GM19324 (cell line): ENCODE data around the gene C12orf42.

ENCODE experiments used
- ATAC-seq: cut with Tn5 transposase; IDR thresholded peaks from one replicate; pipeline ENCODE4 v1.9.1; 2021; ENCODE audit warnings: mild to moderate bottlenecking, moderate library complexity; ENCODE audit not compliant: unreplicated experiment, low FRiP score

Gene C12orf42

DNA sequence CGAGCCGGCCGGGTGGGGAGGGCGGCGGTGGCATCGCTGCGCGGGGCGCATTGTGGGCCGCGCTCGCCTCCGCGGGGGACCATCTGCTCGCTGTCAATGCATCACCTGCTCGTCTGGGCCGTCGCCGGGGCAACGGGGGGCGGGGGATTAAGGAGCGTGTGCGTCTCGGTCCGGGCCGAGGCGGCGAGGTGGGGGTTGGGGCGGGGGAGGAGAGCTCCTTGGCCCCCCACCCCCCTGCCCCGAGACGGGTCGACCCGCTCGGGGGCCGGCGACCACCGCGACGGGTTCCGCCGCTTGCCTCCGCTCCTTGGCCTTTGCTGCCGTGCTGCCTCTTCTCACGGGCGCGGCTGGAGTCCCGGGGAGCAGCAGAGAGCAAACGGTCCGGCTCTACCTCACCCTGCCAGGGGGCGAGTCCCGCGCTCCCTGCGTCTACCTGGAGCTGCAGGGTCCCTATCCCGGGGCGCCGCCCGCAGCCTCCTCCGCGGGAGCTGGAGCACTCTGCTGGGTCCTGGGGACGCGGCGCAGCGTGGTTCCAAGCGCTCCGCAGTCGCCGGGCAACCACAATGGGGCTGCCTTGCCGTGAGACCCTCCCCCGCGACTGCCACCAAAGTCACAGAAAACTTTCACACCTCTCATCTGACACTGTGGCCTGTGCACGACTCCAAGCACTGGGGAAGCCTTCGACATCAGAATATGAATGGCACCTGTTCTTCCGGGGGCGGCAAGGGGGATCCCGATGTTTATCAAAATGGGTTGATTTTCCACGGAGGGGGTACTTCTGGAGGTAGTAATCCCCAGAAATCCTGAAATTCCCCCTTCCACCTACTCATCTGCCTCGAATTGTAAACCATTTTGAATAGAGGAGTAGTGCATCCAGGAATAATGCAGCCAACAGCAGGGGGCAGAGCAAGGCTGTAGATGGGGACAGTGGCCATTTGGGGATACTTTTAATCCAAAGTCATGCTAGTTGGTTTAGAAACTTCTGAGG is at the start of gene C12orf42:
Gene C12orf42 (minus strand): TSS at position 500 of the 988 bp plus-strand sequence. CDS start 17,542 bp downstream, outside the sequence.
- peak; percentile 86 for ATAC-seq

DNA sequence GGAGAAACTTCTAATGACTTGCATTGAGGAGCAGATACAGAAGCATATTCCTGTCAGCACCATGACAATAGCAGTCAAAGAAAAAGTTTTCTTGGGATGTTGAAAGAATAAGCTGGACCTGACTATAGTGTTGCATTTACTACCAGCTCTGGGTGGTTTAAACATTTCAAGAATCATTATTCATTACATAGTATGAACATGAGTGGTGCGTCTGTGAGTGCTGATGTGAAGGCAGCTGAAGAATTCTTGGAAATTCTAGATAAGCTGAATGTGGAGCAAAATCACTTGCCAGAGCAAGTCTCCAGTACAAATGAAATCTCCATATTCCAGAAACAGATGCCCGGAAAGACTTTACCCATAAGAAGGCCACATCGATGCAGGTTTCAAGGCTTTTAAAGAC is 46.3 kb upstream of the C12orf42 start:
- ATAC-seq = no peak

- no peak for ATAC-seq
These were observed 44.6 kb upstream of the C12orf42 start for GRCh38 chr12:103540319-103540718.

DNA sequence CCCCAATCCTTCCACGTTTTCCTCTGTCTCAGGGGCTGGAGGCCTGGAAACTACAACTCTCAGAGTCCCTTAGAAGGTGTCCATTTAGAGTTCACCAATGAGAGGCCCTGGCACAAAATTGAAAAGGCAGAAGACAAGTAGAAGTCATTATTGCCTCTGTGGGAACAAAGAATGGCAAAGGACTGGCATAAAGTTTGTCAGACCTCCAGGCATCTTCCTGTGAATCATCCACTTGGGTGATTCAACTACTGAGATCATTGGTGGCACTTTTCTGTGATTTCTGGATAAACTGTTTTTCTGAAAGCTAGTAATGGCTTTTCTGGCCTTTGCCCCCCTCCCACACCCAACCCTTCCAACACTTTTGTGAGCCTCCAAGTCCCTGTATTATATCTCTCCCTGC is 42.6 kb upstream of the C12orf42 start:
- no peak for ATAC-seq

- no peak for ATAC-seq
These were observed 34.7 kb upstream of the C12orf42 start for GRCh38 chr12:103530307-103531066.

DNA sequence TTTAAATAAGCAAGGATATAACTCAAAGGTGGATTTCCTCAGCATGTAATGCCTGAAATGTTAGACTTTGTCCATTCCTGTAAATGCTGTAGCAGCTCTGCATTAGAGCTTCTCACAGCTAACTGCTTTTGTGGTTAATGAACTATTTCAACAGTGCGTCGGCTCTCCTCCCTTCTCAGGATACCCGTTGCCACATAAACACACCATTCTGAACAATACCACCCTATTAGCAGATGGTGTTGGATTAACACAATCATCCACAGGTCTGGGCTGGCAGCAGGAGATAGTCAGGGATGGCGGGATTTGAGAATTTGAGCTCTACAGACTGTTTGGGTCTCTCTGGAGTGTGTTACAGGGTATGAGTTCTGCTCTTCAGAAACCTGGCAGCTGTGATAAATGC is 33.5 kb upstream of the C12orf42 start:
- no peak for ATAC-seq

DNA sequence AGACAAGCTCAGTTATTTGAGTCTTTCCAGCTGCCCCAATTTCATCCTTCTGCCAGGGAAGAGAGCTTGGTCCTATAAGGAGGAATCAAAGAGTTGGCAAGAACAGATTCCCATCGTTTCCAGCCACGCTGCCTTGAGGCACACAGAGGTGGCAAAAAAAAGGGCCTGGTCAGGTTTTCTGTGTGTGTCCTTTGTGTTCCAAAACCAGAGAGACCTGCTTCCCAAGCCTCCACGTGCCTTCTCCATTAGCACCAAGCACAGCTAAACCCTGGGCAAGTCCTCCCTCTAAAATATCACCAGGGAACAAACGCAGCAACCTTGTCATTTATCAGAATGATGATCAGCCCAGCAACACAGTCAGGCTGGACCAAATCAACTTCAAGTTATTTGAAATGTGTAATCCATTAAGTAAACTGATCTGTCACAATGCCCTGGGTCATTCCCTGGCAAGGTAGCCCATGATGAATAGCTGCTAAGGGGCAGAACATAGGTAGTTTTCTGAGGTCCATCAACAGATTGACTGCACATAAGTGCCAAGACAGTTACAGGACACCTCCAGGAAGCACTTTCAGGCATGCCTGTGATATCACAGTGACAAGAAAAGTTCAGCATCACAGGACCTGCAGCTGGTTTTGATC is 28.6 kb upstream of the C12orf42 start:
- no peak for ATAC-seq

- no peak for ATAC-seq
These were observed 28.0 kb upstream of the C12orf42 start for GRCh38 chr12:103523771-103524170.

- ATAC-seq = no peak
These were observed 25.0 kb upstream of the C12orf42 start for GRCh38 chr12:103520686-103521215.

- no peak for ATAC-seq
These were observed 23.9 kb upstream of the C12orf42 start for GRCh38 chr12:103519632-103520031.

DNA sequence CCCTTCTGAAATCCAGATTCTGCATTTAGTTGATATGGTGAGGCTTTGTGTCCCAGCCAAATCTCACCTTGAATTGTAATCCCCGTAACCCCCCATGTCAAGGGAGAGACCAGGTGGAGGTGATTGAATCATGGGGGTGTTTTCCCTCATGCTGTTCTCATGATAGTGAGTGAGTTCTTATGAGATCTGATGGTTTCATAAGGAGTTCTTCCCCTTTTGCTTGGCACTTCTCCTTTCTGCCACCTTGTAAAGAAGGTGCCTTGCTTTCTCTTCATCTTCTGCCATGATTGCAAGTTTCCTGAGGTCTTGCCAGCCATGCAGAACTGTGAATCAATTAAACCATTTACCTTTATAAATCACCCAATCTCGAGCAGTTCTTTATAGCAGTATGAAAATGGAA is 23.1 kb upstream of the C12orf42 start:
- no peak for ATAC-seq

- no peak for ATAC-seq
These were observed 21.4 kb upstream of the C12orf42 start for GRCh38 chr12:103517161-103517560.

DNA sequence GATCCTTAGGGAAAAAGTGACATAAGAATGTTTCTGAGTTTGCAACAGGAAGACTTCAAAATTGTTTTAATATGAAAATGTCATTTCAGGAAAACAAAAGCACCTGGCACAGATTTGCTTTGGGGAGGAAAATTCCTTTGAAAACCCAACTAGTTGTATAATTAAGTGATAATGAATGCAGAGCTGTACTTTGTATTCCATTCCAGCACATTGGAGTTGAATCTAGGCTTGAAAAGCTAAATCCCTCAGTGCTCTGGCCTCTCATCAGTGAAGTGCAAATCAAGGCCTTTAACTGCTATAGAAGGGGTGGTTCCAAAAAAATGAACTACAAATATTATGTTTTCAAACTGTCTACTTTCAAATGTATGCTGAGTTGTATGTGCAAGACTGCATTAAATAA is 19.6 kb upstream of the C12orf42 start:
- ATAC-seq = no peak

DNA sequence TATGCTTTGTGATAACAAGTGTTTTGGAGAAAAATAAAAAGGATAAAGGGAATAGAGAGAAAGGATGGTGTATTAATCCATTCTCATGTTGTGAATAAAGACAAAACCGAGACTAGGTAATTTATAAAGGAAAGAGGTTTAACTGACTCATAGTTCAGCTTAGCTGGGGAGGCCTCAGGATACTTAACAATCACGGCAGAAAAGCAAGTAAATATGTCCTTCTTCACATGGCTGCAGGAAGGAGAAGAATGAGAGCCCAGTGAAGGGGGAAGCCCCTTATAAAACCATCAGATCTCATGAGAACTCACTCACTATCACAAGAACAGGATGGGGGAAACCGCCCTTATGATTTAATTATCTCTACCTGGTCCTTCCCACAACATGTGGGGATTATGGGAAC is 18.1 kb upstream of the C12orf42 start:
- no peak for ATAC-seq

DNA sequence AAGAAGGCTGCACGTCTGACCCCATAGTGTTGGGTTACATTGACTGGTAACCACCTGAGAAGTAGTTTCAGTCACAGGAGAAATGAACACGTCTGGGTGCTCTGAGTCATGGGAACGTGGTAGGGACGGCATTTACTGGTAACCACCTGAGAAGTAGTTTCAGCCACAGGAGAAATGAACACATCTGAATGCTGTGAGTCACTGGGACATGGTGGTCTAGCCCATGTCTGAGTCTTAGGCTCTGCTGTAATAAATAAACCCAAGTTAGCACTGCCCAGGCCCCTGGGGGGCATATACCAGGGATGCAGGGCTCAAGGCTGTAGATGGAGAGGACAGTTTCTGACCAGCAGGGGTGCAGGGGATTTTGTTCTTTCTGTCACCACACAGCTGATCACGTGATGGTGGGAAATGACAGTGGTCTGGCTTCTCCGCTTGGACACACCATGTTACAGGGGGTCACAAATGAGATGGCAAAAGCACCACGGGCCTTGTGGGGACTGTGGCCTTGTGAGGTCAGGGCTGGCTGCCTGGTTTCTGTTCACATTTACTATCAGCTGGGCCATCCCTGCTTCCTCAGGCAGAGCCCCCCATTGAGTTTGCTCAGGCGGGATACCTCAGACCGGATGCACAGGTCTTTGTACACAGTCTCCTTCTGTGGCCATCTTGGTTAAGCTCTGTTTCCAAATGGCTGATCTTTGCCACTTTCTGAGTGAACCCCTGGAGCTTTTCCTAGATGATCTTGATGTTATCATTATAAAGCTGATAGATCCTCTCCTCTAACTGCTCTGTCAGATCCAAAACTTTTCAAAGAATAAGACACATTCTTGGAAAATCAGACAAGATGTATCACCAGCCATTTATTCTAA is 9.8 kb upstream of the C12orf42 start:
- peak; percentile 90 for ATAC-seq

- no peak for ATAC-seq
These were observed 8.8 kb upstream of the C12orf42 start for GRCh38 chr12:103504606-103505005.

DNA sequence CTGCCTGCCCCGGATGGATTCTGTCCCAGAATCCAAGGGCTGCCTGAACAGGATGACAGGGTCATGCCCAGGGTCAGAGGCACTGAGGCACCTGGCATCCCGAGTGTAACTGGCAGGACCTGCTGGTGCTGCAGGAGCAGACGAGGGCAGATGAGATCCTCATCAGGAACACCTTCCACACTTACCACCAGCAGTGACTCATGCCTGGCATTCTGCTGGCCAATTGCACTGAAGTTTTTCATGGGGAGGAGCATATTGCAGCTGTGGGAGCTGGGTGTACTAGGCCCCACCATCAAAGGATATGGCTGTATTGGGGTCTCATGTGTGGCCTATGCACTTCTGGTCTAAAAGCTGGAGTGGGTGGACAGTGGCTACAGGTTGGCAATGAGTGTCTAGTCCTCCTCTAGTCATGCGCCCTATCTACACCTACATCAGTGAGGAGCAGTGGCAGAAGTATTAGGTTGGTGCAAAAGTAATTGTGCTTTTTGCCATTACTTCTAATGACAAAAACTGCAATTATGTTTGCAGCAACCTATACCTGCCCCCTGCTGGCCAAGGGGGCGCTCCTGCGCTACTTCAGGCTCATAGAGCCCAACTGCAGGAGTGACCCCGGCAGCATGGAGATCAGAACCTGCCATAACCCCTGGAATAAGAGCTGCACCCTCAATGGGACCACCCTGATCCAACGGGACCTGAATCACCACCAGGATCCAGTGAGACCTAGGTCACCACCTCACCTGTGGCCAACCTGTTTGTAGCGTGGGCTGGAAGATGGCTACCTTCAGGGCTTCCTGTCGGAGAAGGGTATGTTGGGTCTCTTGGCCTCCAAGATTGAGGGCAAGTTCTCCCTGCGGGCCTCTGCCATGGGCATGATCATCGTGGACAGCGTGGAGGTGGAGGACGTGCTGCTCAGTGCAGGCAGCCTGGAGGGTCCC is 8.0 kb upstream of the C12orf42 start:
- no peak for ATAC-seq

DNA sequence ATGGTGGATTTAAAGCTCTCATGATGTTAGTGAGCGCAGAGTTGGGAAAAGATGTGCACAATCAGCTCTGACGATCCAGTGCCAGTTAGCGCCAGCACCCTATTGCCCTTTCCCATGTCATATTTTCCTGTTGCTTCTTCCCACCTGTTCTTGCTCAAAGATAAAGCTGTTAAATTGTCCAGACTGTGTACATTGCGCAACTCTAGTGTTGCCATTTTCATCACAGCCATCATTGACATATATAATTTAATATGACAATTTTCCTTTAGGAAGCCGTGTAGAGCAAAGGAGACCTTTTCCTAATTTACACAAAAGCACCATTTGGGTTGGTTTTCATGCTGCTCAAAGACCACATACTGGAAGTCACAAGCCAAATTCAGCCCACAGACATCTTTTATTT is 5.7 kb upstream of the C12orf42 start:
- no peak for ATAC-seq

DNA sequence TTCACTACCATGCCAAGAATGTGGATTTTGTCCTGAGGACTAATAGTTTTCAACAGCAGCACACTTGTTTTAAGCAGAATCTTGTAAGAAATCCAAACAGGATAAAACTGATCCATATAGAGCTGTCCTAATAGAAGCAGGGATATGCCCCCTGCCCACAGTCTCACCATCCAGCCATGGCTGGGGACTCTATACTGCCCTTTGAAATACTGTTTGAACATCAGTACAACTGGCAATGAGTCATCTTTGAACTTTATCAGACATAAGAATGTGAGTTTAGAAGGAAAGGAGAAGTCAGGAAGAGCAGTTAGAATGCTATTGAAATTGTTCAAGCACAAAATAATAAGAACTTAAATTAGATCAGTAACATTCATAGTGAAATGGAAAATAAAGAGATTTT is 3.8 kb upstream of the C12orf42 start:
- ATAC-seq = no peak
